ENCODE data around the gene EPHA6.

EPHA6 gene

GRCh38 chr3:96813820-96814650, at the start of gene EPHA6:
TSS of gene EPHA6 (plus strand) at chr3:96814594.
- in situ Hi-C loops (cut with HindIII; ENCODE audit: low sequenced_read_pairs) = no loop called here
- TF ChIP-seq, protein P1, sequence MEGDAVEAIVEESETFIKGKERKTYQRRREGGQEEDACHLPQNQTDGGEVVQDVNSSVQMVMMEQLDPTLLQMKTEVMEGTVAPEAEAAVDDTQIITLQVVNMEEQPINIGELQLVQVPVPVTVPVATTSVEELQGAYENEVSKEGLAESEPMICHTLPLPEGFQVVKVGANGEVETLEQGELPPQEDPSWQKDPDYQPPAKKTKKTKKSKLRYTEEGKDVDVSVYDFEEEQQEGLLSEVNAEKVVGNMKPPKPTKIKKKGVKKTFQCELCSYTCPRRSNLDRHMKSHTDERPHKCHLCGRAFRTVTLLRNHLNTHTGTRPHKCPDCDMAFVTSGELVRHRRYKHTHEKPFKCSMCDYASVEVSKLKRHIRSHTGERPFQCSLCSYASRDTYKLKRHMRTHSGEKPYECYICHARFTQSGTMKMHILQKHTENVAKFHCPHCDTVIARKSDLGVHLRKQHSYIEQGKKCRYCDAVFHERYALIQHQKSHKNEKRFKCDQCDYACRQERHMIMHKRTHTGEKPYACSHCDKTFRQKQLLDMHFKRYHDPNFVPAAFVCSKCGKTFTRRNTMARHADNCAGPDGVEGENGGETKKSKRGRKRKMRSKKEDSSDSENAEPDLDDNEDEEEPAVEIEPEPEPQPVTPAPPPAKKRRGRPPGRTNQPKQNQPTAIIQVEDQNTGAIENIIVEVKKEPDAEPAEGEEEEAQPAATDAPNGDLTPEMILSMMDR (IDR thresholded peaks at IDR 0.05; ENCODE audit: low read depth, low read length) = peak; percentile 25
- H3K4me3 ChIP-seq (ENCODE audit: low read depth, low read length) = peak within 1 kb of the TSS; percentile 47
- DNase-seq (ENCODE audit: low read depth, low spot score) = peak; percentile 60

- no peak for DNase-seq (ENCODE audit: low read depth, low spot score)
- in situ Hi-C loops (cut with HindIII; ENCODE audit: low sequenced_read_pairs) = no loop called here
- H3K4me3 ChIP-seq (ENCODE audit: low read depth, low read length) = no peak overlapping the region
- TF ChIP-seq, protein P1 (IDR thresholded peaks at IDR 0.05; ENCODE audit: low read depth, low read length) = no peak
These were observed 37.6 kb upstream of the EPHA6 start for GRCh38 chr3:96776818-96777217.

GRCh38 chr3:96779810-96780209, 34.6 kb upstream of the EPHA6 start:
- in situ Hi-C loops (cut with HindIII; ENCODE audit: low sequenced_read_pairs) = no loop called here
- TF ChIP-seq, protein P1 (IDR thresholded peaks at IDR 0.05; ENCODE audit: low read depth, low read length) = no peak
- no peak overlapping the region for H3K4me3 ChIP-seq (ENCODE audit: low read depth, low read length)
- DNase-seq (ENCODE audit: low read depth, low spot score) = no peak

DNA sequence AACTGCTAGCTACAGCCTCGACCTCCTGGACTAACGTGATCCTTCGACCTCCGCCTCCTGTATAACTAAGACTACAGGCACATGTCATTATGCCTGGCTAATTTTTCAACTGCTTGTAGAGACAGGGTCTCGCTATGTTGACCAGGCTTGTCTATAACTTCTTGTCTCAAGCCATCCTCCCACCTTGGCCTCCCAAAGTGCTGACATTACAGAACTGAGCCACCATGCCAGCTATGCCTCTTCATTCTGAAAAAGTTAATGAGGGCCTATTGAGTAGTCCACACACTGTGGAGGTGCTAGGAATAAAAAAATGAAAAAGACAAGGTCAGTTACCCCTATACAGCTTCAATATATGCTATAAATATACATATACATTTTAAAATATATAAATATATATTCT, 18.3 kb upstream of the EPHA6 start:
- no peak for DNase-seq (ENCODE audit: low read depth, low spot score)
- in situ Hi-C loops (cut with HindIII; ENCODE audit: low sequenced_read_pairs) = no loop called here
- TF ChIP-seq, protein P1 (IDR thresholded peaks at IDR 0.05; ENCODE audit: low read depth, low read length) = no peak
- H3K4me3 ChIP-seq (ENCODE audit: low read depth, low read length) = no peak overlapping the region

DNA sequence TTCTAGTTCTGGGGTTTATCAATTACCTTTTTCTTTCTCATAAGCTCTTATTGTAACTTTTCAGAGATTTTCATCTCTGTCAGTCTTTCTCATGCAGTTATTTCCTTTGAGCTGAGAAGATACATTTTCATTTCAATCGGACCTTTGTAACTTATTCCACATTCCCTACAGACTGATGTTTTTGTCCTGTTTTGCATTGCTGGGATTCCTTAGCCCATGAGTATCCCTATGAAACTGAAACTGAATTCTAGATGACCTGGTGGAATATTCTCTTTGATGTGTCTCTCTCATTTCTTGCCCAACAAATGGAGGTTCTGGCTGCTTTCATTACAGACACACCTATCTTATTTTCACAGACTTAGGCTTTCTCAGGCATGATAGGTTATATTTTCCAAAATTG, 10.5 kb upstream of the EPHA6 start:
- in situ Hi-C loops (cut with HindIII; ENCODE audit: low sequenced_read_pairs) = no loop called here

DNA sequence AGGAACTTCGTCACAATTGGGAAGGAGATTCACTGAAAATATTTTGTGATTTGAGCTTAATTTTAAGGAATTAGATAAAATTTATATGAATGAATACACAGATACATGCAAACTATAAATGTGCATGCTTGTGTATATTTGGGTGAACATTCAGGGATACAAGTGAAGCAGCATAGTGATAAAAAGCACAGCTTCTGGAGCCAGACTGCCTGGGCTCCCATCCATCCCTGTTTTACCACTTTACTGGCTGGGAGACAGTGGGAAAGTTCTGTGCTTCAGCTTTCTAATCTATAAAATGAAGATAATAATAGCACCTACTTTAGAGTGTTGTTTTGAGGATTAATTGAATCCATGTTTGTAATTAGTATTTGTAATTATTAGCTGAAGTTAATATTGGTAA, 8.1 kb upstream of the EPHA6 start:
- TF ChIP-seq, protein P1 (IDR thresholded peaks at IDR 0.05; ENCODE audit: low read depth, low read length) = no peak
- in situ Hi-C loops (cut with HindIII; ENCODE audit: low sequenced_read_pairs) = no loop called here
- no peak overlapping the region for H3K4me3 ChIP-seq (ENCODE audit: low read depth, low read length)
- DNase-seq (ENCODE audit: low read depth, low spot score) = no peak

More for the DNA sequence above, 10.5 kb upstream of the EPHA6 start:
- no peak overlapping the region for H3K4me3 ChIP-seq (ENCODE audit: low read depth, low read length)
- TF ChIP-seq, protein P1 (IDR thresholded peaks at IDR 0.05; ENCODE audit: low read depth, low read length) = no peak
- no peak for DNase-seq (ENCODE audit: low read depth, low spot score)
